ENCODE data around the gene RSAD2.

DNA sequence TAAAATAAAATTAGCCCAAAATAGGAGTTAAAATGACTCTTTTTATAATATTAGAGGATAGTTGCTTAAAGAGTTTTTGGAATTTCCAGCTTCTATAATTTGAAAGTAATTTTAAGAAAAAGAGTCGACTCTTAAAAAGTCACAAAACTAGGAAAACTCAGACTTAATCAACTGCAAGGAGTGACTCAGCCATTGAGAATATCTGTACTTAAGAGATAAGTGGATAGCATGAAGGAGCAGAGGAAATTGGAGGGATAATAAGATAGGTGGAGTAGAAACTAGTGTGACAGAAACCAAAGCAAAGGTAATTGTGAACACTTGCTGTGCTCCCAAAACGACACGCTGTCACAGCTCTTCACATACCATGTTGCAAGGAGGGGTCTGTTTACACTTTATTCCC is 8.4 kb downstream of the RSAD2 start:
- TF ChIP-seq, protein P1, sequence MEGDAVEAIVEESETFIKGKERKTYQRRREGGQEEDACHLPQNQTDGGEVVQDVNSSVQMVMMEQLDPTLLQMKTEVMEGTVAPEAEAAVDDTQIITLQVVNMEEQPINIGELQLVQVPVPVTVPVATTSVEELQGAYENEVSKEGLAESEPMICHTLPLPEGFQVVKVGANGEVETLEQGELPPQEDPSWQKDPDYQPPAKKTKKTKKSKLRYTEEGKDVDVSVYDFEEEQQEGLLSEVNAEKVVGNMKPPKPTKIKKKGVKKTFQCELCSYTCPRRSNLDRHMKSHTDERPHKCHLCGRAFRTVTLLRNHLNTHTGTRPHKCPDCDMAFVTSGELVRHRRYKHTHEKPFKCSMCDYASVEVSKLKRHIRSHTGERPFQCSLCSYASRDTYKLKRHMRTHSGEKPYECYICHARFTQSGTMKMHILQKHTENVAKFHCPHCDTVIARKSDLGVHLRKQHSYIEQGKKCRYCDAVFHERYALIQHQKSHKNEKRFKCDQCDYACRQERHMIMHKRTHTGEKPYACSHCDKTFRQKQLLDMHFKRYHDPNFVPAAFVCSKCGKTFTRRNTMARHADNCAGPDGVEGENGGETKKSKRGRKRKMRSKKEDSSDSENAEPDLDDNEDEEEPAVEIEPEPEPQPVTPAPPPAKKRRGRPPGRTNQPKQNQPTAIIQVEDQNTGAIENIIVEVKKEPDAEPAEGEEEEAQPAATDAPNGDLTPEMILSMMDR (IDR thresholded peaks at IDR 0.05): no peak
- TF ChIP-seq POLR2AphosphoS5 (IDR thresholded peaks at IDR 0.05): no peak
- no peak for TF ChIP-seq POLR2A (IDR thresholded peaks at IDR 0.05)
